Loucy (cell line): ENCODE measurements around the gene LPO.

ENCODE experiments used
- H2AFZ ChIP-seq: fragments of 200-600 bp; sonication (generic); 2 replicates; pipeline ENCODE4 v1.6.0; 2016; ENCODE audit warnings: antibody characterized with exemption, mild to moderate bottlenecking, low read length, moderate library complexity
- H3F3A ChIP-seq: fragments of 200-600 bp; 2 replicates; pipeline ENCODE4 v1.6.0; 2016; ENCODE audit warnings: antibody characterized with exemption, low read depth, mild to moderate bottlenecking
- H3K27me3 ChIP-seq: fragments of 200-600 bp; sonication (generic); 2 replicates; pipeline ENCODE4 v1.6.1; 2014; ENCODE audit warnings: low read length, mild to moderate bottlenecking; ENCODE audit not compliant: insufficient read depth, poor library complexity, severe bottlenecking
- H3K36me3 ChIP-seq: fragments of 200-600 bp; sonication (generic); 2 replicates; pipeline ENCODE4 v1.6.1; 2016; ENCODE audit warnings: low read length; ENCODE audit not compliant: insufficient read depth
- H3K4me1 ChIP-seq: fragments of 200-600 bp; sonication (generic); 2 replicates; pipeline ENCODE4 v1.5.1; 2014; ENCODE audit warnings: low read length, mild to moderate bottlenecking; ENCODE audit not compliant: insufficient read depth, poor library complexity, severe bottlenecking
- H3K4me2 ChIP-seq: fragments of 200-600 bp; sonication (generic); 2 replicates; pipeline ENCODE4 v1.6.0; 2014; ENCODE audit warnings: antibody characterized with exemption, low read length, low read depth, mild to moderate bottlenecking; ENCODE audit not compliant: poor library complexity, severe bottlenecking
- H3K4me3 ChIP-seq: fragments of 200-600 bp; sonication (generic); 2 replicates; pipeline ENCODE4 v1.5.1; 2014; ENCODE audit warnings: low read length, mild to moderate bottlenecking, mixed read lengths; ENCODE audit not compliant: poor library complexity, severe bottlenecking
- H3K79me2 ChIP-seq: fragments of 200-600 bp; sonication (generic); 2 replicates; pipeline ENCODE4 v1.6.1; 2014; ENCODE audit warnings: low read length; ENCODE audit not compliant: insufficient read depth
- H3K9ac ChIP-seq: fragments of 200-600 bp; sonication (generic); 2 replicates; pipeline ENCODE4 v1.6.0; 2014; ENCODE audit warnings: mild to moderate bottlenecking, low read depth, low read length, moderate library complexity; ENCODE audit not compliant: poor library complexity, severe bottlenecking
- H3K9me2 ChIP-seq: fragments of 200-600 bp; sonication (generic); replicated peaks from 2 replicates; pipeline ENCODE4 v1.6.1; 2016; ENCODE audit warnings: low read depth, low read length, mixed read lengths
- H3K9me3 ChIP-seq: fragments of 200-600 bp; sonication (generic); 2 replicates; pipeline ENCODE4 v1.6.1; 2014; ENCODE audit warnings: mild to moderate bottlenecking, antibody characterized with exemption, low read length, low read depth; ENCODE audit not compliant: insufficient read depth
- H4K20me1 ChIP-seq: fragments of 200-600 bp; sonication (generic); 2 replicates; pipeline ENCODE4 v1.6.0; 2014; ENCODE audit warnings: antibody characterized with exemption, low read length, mild to moderate bottlenecking; ENCODE audit not compliant: insufficient read depth, poor library complexity, severe bottlenecking
- EZH2phosphoT487 ChIP-seq: fragments of 200-600 bp; IDR thresholded peaks from 2 replicates; pipeline ENCODE4 v1.6.1; 2018; ENCODE audit warnings: antibody characterized with exemption, mild to moderate bottlenecking, moderate library complexity, borderline replicate concordance
- TF ChIP-seq, protein P1 (sequence below): fragments of 200-600 bp; sonication (generic); conservative IDR thresholded peaks from 2 replicates; pipeline ENCODE4 v1.5.1; 2014; ENCODE audit warnings: mild to moderate bottlenecking, antibody characterized with exemption, low read length

LPO gene

GRCh38 chr17:58279736-58280479 lies 41.5 kb downstream of the LPO start:
- Histone ChIP-seq H2AFZ (no peak overlapping the region), H3F3A (no peaks in the 10 kb centered on the region), H3K4me2 (no peak overlapping the region), H3K27me3 (no peaks in the 10 kb centered on the region), H3K9me2 (no peaks in the 10 kb centered on the region), H3K79me2 (no peaks in the 10 kb centered on the region), H3K4me1 (peaks cover 42% of the 10 kb centered on the region), H3K36me3 (no peaks in the 10 kb centered on the region), H3K9me3 (no peaks in the 10 kb centered on the region), H3K9ac (no peak overlapping the region), H3K4me3 (no peak overlapping the region), H4K20me1 (no peaks in the 10 kb centered on the region)
- no peak for TF ChIP-seq EZH2phosphoT487
- TF ChIP-seq, protein P1, sequence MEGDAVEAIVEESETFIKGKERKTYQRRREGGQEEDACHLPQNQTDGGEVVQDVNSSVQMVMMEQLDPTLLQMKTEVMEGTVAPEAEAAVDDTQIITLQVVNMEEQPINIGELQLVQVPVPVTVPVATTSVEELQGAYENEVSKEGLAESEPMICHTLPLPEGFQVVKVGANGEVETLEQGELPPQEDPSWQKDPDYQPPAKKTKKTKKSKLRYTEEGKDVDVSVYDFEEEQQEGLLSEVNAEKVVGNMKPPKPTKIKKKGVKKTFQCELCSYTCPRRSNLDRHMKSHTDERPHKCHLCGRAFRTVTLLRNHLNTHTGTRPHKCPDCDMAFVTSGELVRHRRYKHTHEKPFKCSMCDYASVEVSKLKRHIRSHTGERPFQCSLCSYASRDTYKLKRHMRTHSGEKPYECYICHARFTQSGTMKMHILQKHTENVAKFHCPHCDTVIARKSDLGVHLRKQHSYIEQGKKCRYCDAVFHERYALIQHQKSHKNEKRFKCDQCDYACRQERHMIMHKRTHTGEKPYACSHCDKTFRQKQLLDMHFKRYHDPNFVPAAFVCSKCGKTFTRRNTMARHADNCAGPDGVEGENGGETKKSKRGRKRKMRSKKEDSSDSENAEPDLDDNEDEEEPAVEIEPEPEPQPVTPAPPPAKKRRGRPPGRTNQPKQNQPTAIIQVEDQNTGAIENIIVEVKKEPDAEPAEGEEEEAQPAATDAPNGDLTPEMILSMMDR, result no peak

- no peak for TF ChIP-seq EZH2phosphoT487
- TF ChIP-seq, protein P1, result no peak
- no peaks in the 10 kb centered on the region for H3F3A ChIP-seq
- H3K9me2 ChIP-seq, result no peaks in the 10 kb centered on the region
- H2AFZ ChIP-seq, result no peak within 1 kb of the TSS
- no peaks in the 10 kb centered on the region for H3K9me3 ChIP-seq
- H4K20me1 ChIP-seq, result no peaks in the 10 kb centered on the region
- H3K36me3 ChIP-seq, result no peaks in the 10 kb centered on the region
- peak within 1 kb of the TSS; percentile 42 for H3K4me3 ChIP-seq
- no peaks in the 10 kb centered on the region for H3K27me3 ChIP-seq
- no peaks in the 10 kb centered on the region for H3K79me2 ChIP-seq
- H3K4me2 ChIP-seq, result peak within 1 kb of the TSS; percentile 69
- peaks cover 49% of the 10 kb centered on the region for H3K4me1 ChIP-seq
- H3K9ac ChIP-seq, result peak within 1 kb of the TSS; percentile 7
Measured at GRCh38 chr17:58280480-58281217, 42.3 kb downstream of the LPO start, which contains the start of gene MPO. TSS of gene MPO (minus strand) at chr17:58280935. CDS start at chr17:58280758, 177 bp downstream.

GRCh38 chr17:58281511-58282011 lies 43.2 kb downstream of the LPO start:
- Histone ChIP-seq H3K4me3 (peak overlapping the region; percentile 42), H3K27me3 (no peaks in the 10 kb centered on the region), H3K9ac (peak overlapping the region; percentile 7), H3K4me1 (peaks cover 49% of the 10 kb centered on the region), H3K4me2 (peak overlapping the region; percentile 69), H3K9me2 (no peaks in the 10 kb centered on the region), H2AFZ (no peak overlapping the region), H3K9me3 (no peaks in the 10 kb centered on the region), H4K20me1 (no peaks in the 10 kb centered on the region), H3K36me3 (no peaks in the 10 kb centered on the region), H3K79me2 (no peaks in the 10 kb centered on the region), H3F3A (no peaks in the 10 kb centered on the region)
- TF ChIP-seq EZH2phosphoT487, result no peak
- TF ChIP-seq, protein P1, result no peak
